ENCODE results near the gene MPV17.

Gene MPV17

DNA sequence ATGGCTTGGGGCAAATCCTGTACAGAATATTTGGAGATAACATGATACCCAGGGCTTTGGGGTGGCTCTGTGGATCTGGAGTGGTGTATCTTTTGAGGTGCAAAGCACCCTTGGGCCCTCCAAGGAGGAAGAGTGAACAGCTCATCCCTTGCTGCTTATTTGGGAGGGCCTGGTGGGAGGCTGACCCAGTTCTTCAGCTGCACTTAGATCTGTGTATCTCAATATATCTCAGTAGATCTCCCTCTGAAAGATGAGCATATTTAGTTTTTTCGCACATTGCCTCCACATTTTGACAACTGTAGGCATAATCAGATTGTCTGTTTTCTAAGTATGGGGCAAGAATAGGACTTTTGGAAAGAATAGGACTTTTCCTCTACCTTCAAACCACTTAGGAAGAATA is 37.9 kb downstream of the MPV17 start:
- TF ChIP-seq, protein P1, sequence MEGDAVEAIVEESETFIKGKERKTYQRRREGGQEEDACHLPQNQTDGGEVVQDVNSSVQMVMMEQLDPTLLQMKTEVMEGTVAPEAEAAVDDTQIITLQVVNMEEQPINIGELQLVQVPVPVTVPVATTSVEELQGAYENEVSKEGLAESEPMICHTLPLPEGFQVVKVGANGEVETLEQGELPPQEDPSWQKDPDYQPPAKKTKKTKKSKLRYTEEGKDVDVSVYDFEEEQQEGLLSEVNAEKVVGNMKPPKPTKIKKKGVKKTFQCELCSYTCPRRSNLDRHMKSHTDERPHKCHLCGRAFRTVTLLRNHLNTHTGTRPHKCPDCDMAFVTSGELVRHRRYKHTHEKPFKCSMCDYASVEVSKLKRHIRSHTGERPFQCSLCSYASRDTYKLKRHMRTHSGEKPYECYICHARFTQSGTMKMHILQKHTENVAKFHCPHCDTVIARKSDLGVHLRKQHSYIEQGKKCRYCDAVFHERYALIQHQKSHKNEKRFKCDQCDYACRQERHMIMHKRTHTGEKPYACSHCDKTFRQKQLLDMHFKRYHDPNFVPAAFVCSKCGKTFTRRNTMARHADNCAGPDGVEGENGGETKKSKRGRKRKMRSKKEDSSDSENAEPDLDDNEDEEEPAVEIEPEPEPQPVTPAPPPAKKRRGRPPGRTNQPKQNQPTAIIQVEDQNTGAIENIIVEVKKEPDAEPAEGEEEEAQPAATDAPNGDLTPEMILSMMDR (IDR thresholded peaks at IDR 0.05; ENCODE audit: low read depth, low read length): no peak
- TF ChIP-seq EZH2phosphoT487 (IDR thresholded peaks at IDR 0.05; ENCODE audit: low read depth): no peak
- Histone ChIP-seq H3K9me3 (ENCODE audit: insufficient read depth, low read length) (no peaks in the 10 kb centered on the region), H2AFZ (ENCODE audit: low read depth, low read length) (no peak overlapping the region), H3K27me3 (ENCODE audit: low read depth, low read length) (peaks cover 20% of the 10 kb centered on the region; the same call in 1 of the 2 replicates), H3K4me3 (ENCODE audit: low read length) (no peak overlapping the region), H4K20me1 (ENCODE audit: insufficient read depth, low read length) (no peaks in the 10 kb centered on the region), H3K27ac (ENCODE audit: low read length) (no peak overlapping the region), H3K79me2 (ENCODE audit: low read length) (no peaks in the 10 kb centered on the region), H3K4me1 (ENCODE audit: low read length) (peaks cover 5% of the 10 kb centered on the region), H3K36me3 (replicated peaks; ENCODE audit: low read depth, low read length) (no peaks in the 10 kb centered on the region), H3K4me2 (ENCODE audit: low read length) (no peak overlapping the region), H3K9ac (ENCODE audit: low read length) (no peak overlapping the region)

DNA sequence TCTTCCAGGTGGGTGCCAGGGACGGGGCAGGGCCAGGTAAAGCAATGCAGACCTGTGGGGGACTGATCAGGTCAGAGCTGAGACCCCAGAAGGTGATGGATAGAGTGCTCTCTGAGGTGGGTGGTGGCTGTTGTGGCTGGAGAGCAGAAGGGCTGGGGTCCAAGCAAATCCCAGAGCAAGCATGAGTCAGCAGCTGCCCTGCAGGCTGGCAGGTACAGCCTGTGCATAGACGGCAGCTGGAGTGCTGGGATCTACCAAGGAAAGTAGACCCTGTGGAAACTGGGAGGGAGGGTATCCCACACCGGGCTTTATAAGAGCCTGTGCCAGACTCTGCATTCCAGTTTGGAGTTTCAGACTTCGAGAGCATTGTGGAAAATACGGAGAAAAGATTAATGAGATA is 40.0 kb downstream of the MPV17 start:
- no peaks in the 10 kb centered on the region for H3K79me2 ChIP-seq (ENCODE audit: low read length)
- no peak overlapping the region for H2AFZ ChIP-seq (ENCODE audit: low read depth, low read length)
- H3K36me3 ChIP-seq (replicated peaks; ENCODE audit: low read depth, low read length): no peaks in the 10 kb centered on the region
- TF ChIP-seq EZH2phosphoT487 (IDR thresholded peaks at IDR 0.05; ENCODE audit: low read depth): no peak
- TF ChIP-seq, protein P1 (IDR thresholded peaks at IDR 0.05; ENCODE audit: low read depth, low read length): no peak
- H3K9ac ChIP-seq (ENCODE audit: low read length): no peak overlapping the region
- 0 out of 2 replicates have a peak, but pooled peaks cover 13% of the 10 kb centered on the region for H3K27me3 ChIP-seq (ENCODE audit: low read depth, low read length)
- H3K4me1 ChIP-seq (ENCODE audit: low read length): peaks cover 9% of the 10 kb centered on the region
- no peak overlapping the region for H3K4me2 ChIP-seq (ENCODE audit: low read length)
- no peaks in the 10 kb centered on the region for H3K9me3 ChIP-seq (ENCODE audit: insufficient read depth, low read length)
- no peaks in the 10 kb centered on the region for H4K20me1 ChIP-seq (ENCODE audit: insufficient read depth, low read length)
- H3K27ac ChIP-seq (ENCODE audit: low read length): no peak overlapping the region
- H3K4me3 ChIP-seq (ENCODE audit: low read length): no peak overlapping the region

DNA sequence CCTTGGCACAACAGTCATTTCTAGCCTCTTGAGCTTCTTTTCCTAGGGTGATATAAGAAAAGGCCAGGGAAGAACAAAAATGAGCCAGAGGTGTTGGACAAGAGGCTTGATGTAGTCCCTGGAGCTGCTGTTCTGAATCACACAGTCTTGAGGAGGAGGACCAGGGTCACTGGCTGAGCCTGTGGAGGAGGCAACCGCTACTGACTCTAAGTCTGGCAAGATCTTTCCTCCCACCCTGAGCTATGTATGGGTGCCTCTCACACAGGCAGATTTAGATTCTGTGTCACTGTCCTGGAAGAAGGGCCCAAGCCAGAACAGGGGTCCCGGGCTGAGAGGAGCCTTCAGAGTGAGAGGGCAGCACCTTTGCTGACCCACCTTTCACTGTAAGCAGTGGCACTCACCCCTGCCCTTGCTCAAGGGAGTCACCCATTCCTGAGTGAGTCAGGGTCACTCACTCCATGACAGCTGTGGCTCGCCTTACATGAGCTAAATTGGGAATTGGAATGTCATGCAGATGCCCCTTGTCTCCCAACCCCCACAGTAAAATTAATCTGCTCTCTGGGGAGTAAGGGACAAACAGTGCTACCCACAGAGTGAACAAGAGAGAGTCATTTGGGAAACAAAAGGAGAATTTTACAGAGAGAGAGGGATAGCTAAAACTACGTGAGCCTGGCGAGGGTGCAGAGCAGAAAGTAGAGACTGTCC is 40.9 kb downstream of the MPV17 start, which contains the start of gene TRIM54:
TRIM54 (plus strand) TSS at position 575 of the 705 bp plus-strand sequence. CDS start 303 bp downstream, outside the sequence.
- Histone ChIP-seq H3K4me3 (ENCODE audit: low read length) (no peak within 1 kb of the TSS), H3K27ac (ENCODE audit: low read length) (no peak within 1 kb of the TSS), H4K20me1 (ENCODE audit: insufficient read depth, low read length) (no peaks in the 10 kb centered on the region), H3K79me2 (ENCODE audit: low read length) (no peaks in the 10 kb centered on the region), H3K9me3 (ENCODE audit: insufficient read depth, low read length) (no peaks in the 10 kb centered on the region), H3K4me1 (ENCODE audit: low read length) (peaks cover 9% of the 10 kb centered on the region), H3K27me3 (ENCODE audit: low read depth, low read length) (0 out of 2 replicates have a peak, but pooled peaks cover 10% of the 10 kb centered on the region), H3K9ac (ENCODE audit: low read length) (no peak within 1 kb of the TSS), H3K36me3 (replicated peaks; ENCODE audit: low read depth, low read length) (no peaks in the 10 kb centered on the region), H2AFZ (ENCODE audit: low read depth, low read length) (no peak within 1 kb of the TSS), H3K4me2 (ENCODE audit: low read length) (no peak within 1 kb of the TSS)
- TF ChIP-seq, protein P1 (IDR thresholded peaks at IDR 0.05; ENCODE audit: low read depth, low read length): no peak
- no peak for TF ChIP-seq EZH2phosphoT487 (IDR thresholded peaks at IDR 0.05; ENCODE audit: low read depth)

DNA sequence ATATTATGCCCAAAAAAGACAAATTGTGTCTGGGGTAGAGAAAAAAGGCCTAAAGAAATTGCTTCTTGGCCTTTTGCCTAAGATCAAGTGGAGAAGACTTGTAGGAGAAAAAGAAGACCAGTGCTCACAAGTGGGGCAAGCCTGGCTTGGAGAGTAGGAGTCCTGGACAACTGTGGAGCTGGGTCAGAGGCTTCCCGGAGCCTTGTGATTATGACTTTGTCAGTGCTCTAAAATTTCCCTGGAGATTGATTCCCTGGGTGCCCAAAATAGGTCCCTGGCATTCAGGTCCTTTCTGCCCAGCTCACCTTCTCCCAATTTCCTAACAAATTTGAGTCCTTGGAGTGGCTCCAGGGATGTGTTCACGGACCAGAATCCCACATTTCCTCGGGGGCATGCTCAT is 41.5 kb downstream of the MPV17 start:
- Histone ChIP-seq H3K27me3 (ENCODE audit: low read depth, low read length) (peaks cover 9% of the 10 kb centered on the region; the same call in 1 of the 2 replicates), H3K9me3 (ENCODE audit: insufficient read depth, low read length) (no peaks in the 10 kb centered on the region), H3K4me2 (ENCODE audit: low read length) (no peak overlapping the region), H3K4me3 (ENCODE audit: low read length) (no peak overlapping the region), H3K27ac (ENCODE audit: low read length) (no peak overlapping the region), H4K20me1 (ENCODE audit: insufficient read depth, low read length) (no peaks in the 10 kb centered on the region), H3K36me3 (replicated peaks; ENCODE audit: low read depth, low read length) (no peaks in the 10 kb centered on the region), H3K9ac (ENCODE audit: low read length) (no peak overlapping the region), H3K79me2 (ENCODE audit: low read length) (no peaks in the 10 kb centered on the region), H3K4me1 (ENCODE audit: low read length) (peaks cover 9% of the 10 kb centered on the region), H2AFZ (ENCODE audit: low read depth, low read length) (no peak overlapping the region)
- TF ChIP-seq, protein P1 (IDR thresholded peaks at IDR 0.05; ENCODE audit: low read depth, low read length): no peak
- no peak for TF ChIP-seq EZH2phosphoT487 (IDR thresholded peaks at IDR 0.05; ENCODE audit: low read depth)
